ENCODE results near the gene CNTNAP5.
A peak's percentile ranks its signal among the peaks of the same experiment; 100 is the strongest.

Gene CNTNAP5

DNA sequence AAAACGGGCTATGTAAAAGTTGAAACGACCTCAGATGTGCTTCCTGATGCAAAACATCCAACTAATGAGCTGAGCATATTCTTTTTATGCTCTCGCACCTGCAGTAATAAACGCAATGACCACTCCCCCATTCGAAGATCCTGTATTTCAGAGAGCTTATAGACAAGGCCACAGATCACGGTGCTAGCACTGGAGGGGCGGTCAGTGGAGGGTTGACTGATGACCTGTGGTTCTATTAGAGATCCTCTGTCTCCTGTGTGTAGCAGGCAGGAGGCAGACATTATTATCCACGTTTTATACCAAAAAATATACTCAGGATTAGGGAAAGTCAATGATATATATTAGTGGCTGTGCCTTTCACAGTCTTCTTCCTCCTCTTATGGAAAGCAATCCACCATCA is 457.0 kb downstream of the CNTNAP5 start:
- no peaks in the 10 kb centered on the region for H3K4me1 ChIP-seq
- no peak overlapping the region for H3K4me2 ChIP-seq
- no peaks in the 10 kb centered on the region for H3K9me3 ChIP-seq (replicated peaks in 1 of 11)
- no peak overlapping the region for H3K4me3 ChIP-seq
- no peaks in the 10 kb centered on the region for H3K27me3 ChIP-seq
- no peak overlapping the region for H3K9ac ChIP-seq
- H3K36me3 ChIP-seq, result no peaks in the 10 kb centered on the region
- no peak for TF ChIP-seq Cebpa-rat (IDR thresholded peaks at IDR 0.05)
- H4K20me1 ChIP-seq, result no peaks in the 10 kb centered on the region
- H3K27ac ChIP-seq, result no peak overlapping the region

DNA sequence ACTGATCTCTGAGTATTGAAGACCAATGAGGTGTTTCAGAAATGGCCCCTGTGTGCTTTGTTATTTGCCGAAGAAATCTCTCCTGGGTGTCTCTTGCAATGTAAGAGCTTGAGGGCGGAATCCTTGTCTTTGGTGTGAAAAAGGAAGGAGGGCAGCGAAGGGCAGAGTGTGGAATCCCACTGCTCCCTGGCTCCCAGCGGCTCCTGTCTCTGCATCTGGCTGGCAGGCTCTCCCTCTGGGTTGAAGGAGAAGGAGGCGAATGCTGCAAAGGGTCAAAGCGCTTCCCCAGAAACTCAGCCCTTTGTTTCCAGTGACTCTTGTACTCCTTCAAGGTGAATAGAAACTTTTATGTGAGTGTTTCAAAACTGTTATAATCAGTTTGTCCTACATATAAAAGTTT is 457.5 kb downstream of the CNTNAP5 start:
- no peak overlapping the region for H3K9ac ChIP-seq
- H3K4me1 ChIP-seq, result no peaks in the 10 kb centered on the region
- no peak overlapping the region for H3K4me3 ChIP-seq
- no peaks in the 10 kb centered on the region for H3K9me3 ChIP-seq (replicated peaks in 1 of 11)
- H3K27me3 ChIP-seq, result no peaks in the 10 kb centered on the region
- no peak overlapping the region for H3K27ac ChIP-seq
- no peaks in the 10 kb centered on the region for H3K36me3 ChIP-seq
- no peak for TF ChIP-seq Cebpa-rat (IDR thresholded peaks at IDR 0.05)
- no peak overlapping the region for H3K4me2 ChIP-seq
- H4K20me1 ChIP-seq, result no peaks in the 10 kb centered on the region

DNA sequence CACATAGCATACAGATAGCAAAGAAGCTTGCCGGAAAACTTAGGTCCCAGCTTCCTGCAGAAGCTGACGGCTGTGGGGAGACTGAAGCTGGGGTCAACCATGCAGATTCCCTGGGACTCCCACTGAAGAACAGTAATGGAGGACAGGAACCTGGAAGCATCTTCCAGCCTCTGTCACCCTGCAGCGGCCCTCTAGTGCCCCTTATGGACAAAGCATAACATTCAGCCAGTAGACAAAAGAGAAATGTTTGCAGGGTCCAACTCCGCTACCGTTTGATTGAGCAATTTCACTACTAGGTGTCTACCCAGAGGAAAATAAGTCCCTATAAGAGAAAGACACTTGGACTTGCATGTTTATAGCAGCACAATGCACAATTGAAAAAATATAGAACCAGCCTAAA is 460.6 kb downstream of the CNTNAP5 start:
- Histone ChIP-seq H3K36me3 (no peaks in the 10 kb centered on the region), H3K9ac (no peak overlapping the region), H3K4me2 (no peak overlapping the region), H3K4me1 (no peaks in the 10 kb centered on the region), H3K27ac (no peak overlapping the region), H3K4me3 (no peak overlapping the region), H4K20me1 (no peaks in the 10 kb centered on the region), H3K27me3 (no peaks in the 10 kb centered on the region), H3K9me3 (replicated peaks in 1 of 11) (no peaks in the 10 kb centered on the region)
- no peak for TF ChIP-seq Cebpa-rat (IDR thresholded peaks at IDR 0.05)

DNA sequence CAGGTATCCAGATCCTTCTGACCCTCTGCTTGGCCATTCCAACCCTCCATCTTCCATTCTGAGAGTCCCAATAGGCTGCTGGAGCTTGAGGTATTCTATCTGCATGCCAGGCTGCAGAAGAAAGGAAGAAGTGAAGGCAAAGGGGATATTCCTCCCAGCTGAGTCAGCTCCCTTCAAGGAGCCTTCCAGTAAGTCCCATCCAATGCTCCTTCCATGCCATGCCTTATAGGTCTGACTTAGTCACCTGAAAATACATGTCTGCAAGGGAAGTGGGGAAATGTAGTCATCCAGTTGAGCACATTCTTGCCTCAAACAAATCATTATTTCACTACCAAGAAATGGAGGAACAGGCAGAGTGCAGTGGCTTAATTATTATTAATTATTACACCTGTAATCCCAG is 464.6 kb downstream of the CNTNAP5 start:
- Histone ChIP-seq H4K20me1 (no peaks in the 10 kb centered on the region), H3K4me2 (no peak overlapping the region), H3K4me3 (no peak overlapping the region), H3K27ac (no peak overlapping the region), H3K9ac (no peak overlapping the region), H3K9me3 (replicated peaks in 1 of 11) (no peaks in the 10 kb centered on the region), H3K36me3 (no peaks in the 10 kb centered on the region), H3K27me3 (no peaks in the 10 kb centered on the region), H3K4me1 (peaks cover 0 to 4% (median 0%) of the 10 kb centered on the region in 10 experiments; a peak in 1 of 20 replicates)
- TF ChIP-seq Cebpa-rat (IDR thresholded peaks at IDR 0.05), result no peak

DNA sequence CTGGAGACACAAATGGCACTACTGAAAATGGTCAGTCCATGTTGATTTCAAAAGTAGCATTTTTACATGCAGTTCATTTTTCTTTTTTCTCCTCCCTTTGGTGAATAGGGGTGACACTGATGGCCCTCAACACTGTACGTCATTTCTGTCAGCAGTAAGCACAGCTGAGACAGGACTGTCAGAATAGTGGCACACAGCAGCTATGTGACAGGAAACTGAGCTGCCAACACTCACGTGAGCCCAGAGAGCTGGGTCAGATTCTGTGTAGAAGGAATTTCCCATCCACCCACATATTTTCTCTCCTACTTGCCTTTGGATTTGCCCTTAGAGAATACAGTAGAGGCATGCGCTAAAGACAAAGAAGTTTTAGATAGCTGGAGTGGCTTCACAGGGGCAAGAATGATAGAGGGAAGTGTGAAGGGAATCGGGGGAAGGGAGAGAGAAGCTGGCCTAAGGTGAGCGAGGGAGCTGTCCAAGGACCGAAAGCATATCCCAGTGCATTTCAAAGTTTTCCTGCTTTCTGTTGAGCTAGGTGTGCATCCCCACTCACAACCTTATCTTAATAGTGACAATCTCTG is 476.6 kb downstream of the CNTNAP5 start:
- Histone ChIP-seq H3K4me3 (no peak overlapping the region), H3K9me3 (replicated peaks in 1 of 11) (no peaks in the 10 kb centered on the region), H3K4me1 (peaks cover 0 to 7% (median 0%) of the 10 kb centered on the region in 10 experiments; a peak in 2 of 20 replicates), H3K27me3 (no peaks in the 10 kb centered on the region), H3K27ac (no peak overlapping the region), H4K20me1 (no peaks in the 10 kb centered on the region), H3K4me2 (peak overlapping the region in 2 of 11 experiments; percentile 21 to 34; a peak in 2 of 22 replicates), H3K36me3 (no peaks in the 10 kb centered on the region), H3K9ac (no peak overlapping the region)
- TF ChIP-seq Cebpa-rat (IDR thresholded peaks at IDR 0.05), result no peak

DNA sequence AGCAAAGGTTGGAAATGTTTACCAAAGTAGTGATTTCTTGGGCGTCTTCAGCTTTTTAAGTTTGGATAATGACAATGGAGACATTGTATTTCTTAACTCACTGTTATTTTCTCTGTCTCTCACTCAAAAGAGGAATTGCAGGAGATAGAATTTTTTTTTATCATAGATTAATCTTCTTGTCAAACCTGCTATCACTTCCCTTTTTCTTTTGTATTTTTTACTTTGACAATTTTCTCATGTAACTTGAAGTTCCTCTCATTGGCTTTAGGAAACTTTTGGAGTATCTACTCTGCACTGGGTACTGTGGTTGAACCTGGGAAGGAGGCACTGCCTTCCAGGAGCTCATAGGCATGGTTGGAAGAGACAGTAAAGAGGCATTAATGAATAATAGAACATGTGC is 489.1 kb downstream of the CNTNAP5 start:
- no peak for TF ChIP-seq Cebpa-rat (IDR thresholded peaks at IDR 0.05)
- no peaks in the 10 kb centered on the region for H3K27me3 ChIP-seq
- H3K4me1 ChIP-seq, result peaks cover 0 to 7% (median 2%) of the 10 kb centered on the region in 10 experiments; a peak in 5 of 20 replicates
- no peak overlapping the region for H3K27ac ChIP-seq
- no peak overlapping the region for H3K4me3 ChIP-seq
- H4K20me1 ChIP-seq, result no peaks in the 10 kb centered on the region
- peaks cover 0 to 11% (median 8%) of the 10 kb centered on the region in 11 experiments; a peak in 5 of 22 replicates for H3K9me3 ChIP-seq (replicated peaks in 1 of 11)
- H3K4me2 ChIP-seq, result peak overlapping the region in 3 of 11 experiments; percentile 12 to 14 (median 12); a peak in 1 of 22 replicates
- no peak overlapping the region for H3K9ac ChIP-seq
- no peaks in the 10 kb centered on the region for H3K36me3 ChIP-seq

DNA sequence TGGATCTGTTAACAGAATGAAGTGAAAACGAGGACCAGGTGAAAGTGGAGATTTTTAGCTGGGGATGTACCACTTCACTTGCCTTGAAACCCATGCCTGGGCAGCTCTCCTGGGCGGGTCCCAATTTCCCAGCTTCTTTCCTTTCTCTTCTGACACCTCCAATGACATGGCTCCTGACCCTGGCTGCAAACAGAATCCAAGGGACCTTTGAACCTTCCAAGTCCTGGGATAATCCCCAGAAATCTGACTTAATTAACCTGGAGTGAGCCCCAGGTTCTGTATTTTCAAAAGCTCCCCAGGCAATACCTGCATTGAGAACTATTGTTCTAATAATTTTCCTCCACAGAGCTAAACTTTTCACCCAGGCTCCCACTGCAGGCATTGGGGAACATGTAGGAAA is 495.9 kb downstream of the CNTNAP5 start:
- Histone ChIP-seq H3K9ac (no peak overlapping the region), H3K27me3 (no peaks in the 10 kb centered on the region), H3K36me3 (no peaks in the 10 kb centered on the region), H3K9me3 (replicated peaks in 1 of 11) (peaks cover 0 to 11% (median 8%) of the 10 kb centered on the region in 11 experiments; a peak in 5 of 22 replicates), H3K27ac (no peak overlapping the region), H3K4me3 (no peak overlapping the region), H3K4me1 (no peaks in the 10 kb centered on the region), H4K20me1 (no peaks in the 10 kb centered on the region), H3K4me2 (no peak overlapping the region)
- no peak for TF ChIP-seq Cebpa-rat (IDR thresholded peaks at IDR 0.05)

DNA sequence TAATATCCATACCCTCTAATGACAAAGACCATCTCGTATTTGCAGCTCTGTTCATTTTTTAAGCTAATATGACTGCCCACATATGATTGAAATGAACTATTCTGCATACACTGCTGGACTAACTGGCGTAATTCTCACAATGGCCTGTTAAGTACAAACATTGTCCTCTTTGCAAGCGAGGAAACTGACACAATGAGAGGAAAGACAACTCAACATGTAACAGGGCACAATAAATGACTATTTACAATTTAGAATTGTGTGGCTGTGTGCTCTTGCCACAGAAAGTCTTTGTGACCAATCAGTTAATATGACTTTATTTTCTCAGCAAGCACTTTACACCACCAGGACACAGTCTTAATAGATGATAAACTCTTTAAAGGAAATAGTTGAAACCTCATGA is 498.0 kb downstream of the CNTNAP5 start:
- Histone ChIP-seq H3K4me2 (no peak overlapping the region), H3K4me1 (no peaks in the 10 kb centered on the region), H3K9me3 (replicated peaks in 1 of 11) (no peaks in the 10 kb centered on the region), H3K27ac (no peak overlapping the region), H3K4me3 (no peak overlapping the region), H3K36me3 (no peaks in the 10 kb centered on the region), H3K9ac (no peak overlapping the region), H4K20me1 (no peaks in the 10 kb centered on the region), H3K27me3 (no peaks in the 10 kb centered on the region)
- TF ChIP-seq Cebpa-rat (IDR thresholded peaks at IDR 0.05), result no peak

DNA sequence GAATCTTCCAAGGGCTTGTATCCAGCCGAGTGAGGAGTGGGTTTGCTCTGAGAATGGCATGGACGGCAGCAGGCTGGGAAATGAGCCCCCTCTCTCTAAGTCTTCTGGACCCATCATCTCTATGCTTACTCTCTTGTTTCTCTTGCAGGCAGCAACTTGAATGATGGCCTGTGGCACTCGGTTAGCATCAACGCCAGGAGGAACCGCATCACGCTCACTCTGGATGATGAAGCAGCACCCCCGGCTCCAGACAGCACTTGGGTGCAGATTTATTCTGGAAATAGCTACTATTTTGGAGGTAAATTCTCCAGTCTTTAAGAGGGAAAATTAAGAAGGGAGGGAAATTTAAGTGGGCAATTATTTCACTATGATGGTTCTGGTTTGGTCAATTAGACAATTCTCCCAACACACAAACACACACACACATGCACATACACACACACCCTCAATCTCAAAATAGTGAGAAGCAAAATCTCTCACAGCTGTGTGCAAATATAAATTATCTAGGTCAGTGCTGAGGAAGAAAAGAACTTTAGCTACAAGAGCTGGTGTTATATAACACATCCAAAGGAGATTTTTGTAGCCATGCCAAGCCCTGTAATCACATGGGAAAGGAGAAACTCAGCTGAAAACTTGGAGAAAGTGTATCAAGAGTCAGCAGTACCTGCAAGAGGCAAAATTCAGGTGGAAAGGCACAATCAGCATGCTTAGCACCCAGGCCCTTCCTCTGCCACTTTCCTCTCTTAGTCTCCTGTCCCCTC is 499.2 kb downstream of the CNTNAP5 start:
- TF ChIP-seq Cebpa-rat (IDR thresholded peaks at IDR 0.05), result no peak
- no peaks in the 10 kb centered on the region for H3K27me3 ChIP-seq
- no peak overlapping the region for H3K9ac ChIP-seq
- H3K9me3 ChIP-seq (replicated peaks in 1 of 11), result no peaks in the 10 kb centered on the region
- no peak overlapping the region for H3K4me2 ChIP-seq
- H3K4me3 ChIP-seq, result no peak overlapping the region
- H3K4me1 ChIP-seq, result no peaks in the 10 kb centered on the region
- no peaks in the 10 kb centered on the region for H4K20me1 ChIP-seq
- no peaks in the 10 kb centered on the region for H3K36me3 ChIP-seq
- no peak overlapping the region for H3K27ac ChIP-seq

DNA sequence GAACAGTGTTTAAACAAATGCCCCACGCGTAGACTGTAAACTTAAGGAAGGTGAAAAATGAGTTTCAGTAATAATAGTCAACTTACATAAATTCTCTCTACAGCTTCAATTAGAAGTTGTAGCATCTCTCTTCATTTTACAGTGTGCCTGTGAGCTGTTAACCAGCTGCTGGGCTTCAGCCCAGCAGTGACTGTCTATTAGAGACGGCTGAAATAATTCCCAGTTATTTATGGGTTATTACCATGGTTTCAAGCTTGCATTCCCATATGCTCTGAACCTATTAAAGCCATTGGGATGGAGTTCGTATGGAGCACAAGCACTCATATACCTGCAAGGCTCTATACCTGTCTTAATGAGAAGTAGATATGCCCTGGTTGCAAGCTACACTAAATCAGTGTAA is 501.1 kb downstream of the CNTNAP5 start:
- Histone ChIP-seq H3K4me2 (no peak overlapping the region), H3K27me3 (no peaks in the 10 kb centered on the region), H3K9ac (no peak overlapping the region), H3K36me3 (no peaks in the 10 kb centered on the region), H4K20me1 (no peaks in the 10 kb centered on the region), H3K4me1 (no peaks in the 10 kb centered on the region), H3K27ac (no peak overlapping the region), H3K4me3 (no peak overlapping the region), H3K9me3 (replicated peaks in 1 of 11) (no peaks in the 10 kb centered on the region)
- TF ChIP-seq Cebpa-rat (IDR thresholded peaks at IDR 0.05), result no peak
